GM23248 (cell line): Measurements from ENCODE around the gene SELENOM. TPM values are rescaled to one million over a fixed set of nuclear protein-coding genes. Genes with fewer than 3 reads are reported as not detected.
"Not testable (repeated sequence)": the region's sequence is repeated elsewhere in the genome, so short reads cannot be mapped to it uniquely, and the experiment has no call there.

Experiments
- DNase-seq: peaks from one replicate; pipeline ENCODE4 v3.0.0-alpha.2; 2015
- H2AFZ ChIP-seq: fragments of 200-600 bp; sonication (generic); 2 replicates; pipeline ENCODE4 v1.6.1; 2016; ENCODE audit warnings: antibody characterized with exemption
- H3F3A ChIP-seq: fragments of 200-600 bp; sonication (generic); 2 replicates; pipeline ENCODE4 v1.6.1; 2016; ENCODE audit warnings: mild to moderate bottlenecking, antibody characterized with exemption, mixed run types; ENCODE audit not compliant: insufficient read depth
- H3K27ac ChIP-seq: fragments of 200-600 bp; sonication (generic); 2 replicates; pipeline ENCODE4 v1.5.1; 2016; ENCODE audit warnings: mild to moderate bottlenecking
- H3K27me3 ChIP-seq: fragments of 200-600 bp; sonication (generic); replicated peaks from 2 replicates; pipeline ENCODE4 v1.6.1; 2016; ENCODE audit warnings: mild to moderate bottlenecking; ENCODE audit not compliant: insufficient read depth
- H3K36me3 ChIP-seq: fragments of 200-600 bp; sonication (generic); 2 replicates; pipeline ENCODE4 v1.6.1; 2016; ENCODE audit warnings: low read depth, mild to moderate bottlenecking
- H3K4me1 ChIP-seq: fragments of 200-600 bp; sonication (generic); 2 replicates; pipeline ENCODE4 v1.6.1; 2016; ENCODE audit warnings: mild to moderate bottlenecking; ENCODE audit not compliant: insufficient read depth
- H3K4me2 ChIP-seq: fragments of 200-600 bp; sonication (generic); one replicate; pipeline ENCODE4 v1.6.1; 2016; ENCODE audit warnings: mild to moderate bottlenecking; ENCODE audit not compliant: unreplicated experiment
- H3K4me3 ChIP-seq: fragments of 200-600 bp; sonication (generic); 2 replicates; pipeline ENCODE4 v1.5.1; 2016; ENCODE audit warnings: mild to moderate bottlenecking
- H3K79me2 ChIP-seq: fragments of 200-600 bp; sonication (generic); 2 replicates; pipeline ENCODE4 v1.6.1; 2016; ENCODE audit warnings: mild to moderate bottlenecking; ENCODE audit not compliant: insufficient read depth
- H3K9ac ChIP-seq: fragments of 200-600 bp; sonication (generic); 2 replicates; pipeline ENCODE4 v1.6.1; 2016; ENCODE audit warnings: mild to moderate bottlenecking
- H3K9me2 ChIP-seq: fragments of 200-600 bp; sonication (generic); 2 replicates; pipeline ENCODE4 v1.6.1; 2016; ENCODE audit warnings: mixed run types, mild to moderate bottlenecking, moderate library complexity; ENCODE audit not compliant: insufficient read depth
- H3K9me3 ChIP-seq: fragments of 200-600 bp; sonication (generic); one replicate; pipeline ENCODE4 v1.6.1; 2017; ENCODE audit warnings: low read depth
- H4K20me1 ChIP-seq: fragments of 200-600 bp; sonication (generic); 2 replicates; pipeline ENCODE4 v1.6.0; 2016; ENCODE audit not compliant: insufficient read depth
- EZH2 ChIP-seq: fragments of 200-600 bp; sonication (generic); IDR thresholded peaks from 2 replicates; pipeline ENCODE4 v1.6.1; 2018; ENCODE audit warnings: antibody characterized with exemption, mild to moderate bottlenecking; ENCODE audit not compliant: insufficient read depth, poor library complexity, severe bottlenecking
- EZH2phosphoT487 ChIP-seq: fragments of 200-600 bp; sonication (generic); IDR thresholded peaks from 2 replicates; pipeline ENCODE4 v1.6.1; 2018; ENCODE audit warnings: antibody characterized with exemption, moderate library complexity, mild to moderate bottlenecking, low read depth; ENCODE audit not compliant: insufficient read depth
- WGBS, 2 experiments: methylation state at CpG; one replicate each; pipeline ENCODE4 v1.1.6; 2015 to 2017; ENCODE audit warnings: low lambda C conversion rate in 2 of 2, low coverage in 1 of 2; ENCODE audit errors: missing lambda C conversion rate in 2 of 2; 5-methylcytosine and 5-hydroxymethylcytosine counted together
- in situ Hi-C: fragments of 300-500 bp; cut with MboI; formaldehyde crosslinking; loops from 2 replicates; pipeline ENCODE4 v1.15.0; 2020
- polyA plus RNA-seq: library from polyadenylated mRNA; unstranded; fragments of >200 nt; fragmentation: Nextera tagmentation; extraction: Ambion mirVana; gene quantifications from 2 replicates; pipeline ENCODE4 v1.2.1, GENCODE V29; 2016
- total RNA-seq: library from RNA; depleted of rRNA; stranded (reverse); fragments of >200 nt; shearing (Covaris generic); gene quantifications from 2 replicates; pipeline ENCODE4 v1.2.3, GENCODE V29; 2014

Gene SELENOM
- total and polyA plus RNA-seq, 2 experiments from 2014 or later: 268 to 537 TPM

DNA sequence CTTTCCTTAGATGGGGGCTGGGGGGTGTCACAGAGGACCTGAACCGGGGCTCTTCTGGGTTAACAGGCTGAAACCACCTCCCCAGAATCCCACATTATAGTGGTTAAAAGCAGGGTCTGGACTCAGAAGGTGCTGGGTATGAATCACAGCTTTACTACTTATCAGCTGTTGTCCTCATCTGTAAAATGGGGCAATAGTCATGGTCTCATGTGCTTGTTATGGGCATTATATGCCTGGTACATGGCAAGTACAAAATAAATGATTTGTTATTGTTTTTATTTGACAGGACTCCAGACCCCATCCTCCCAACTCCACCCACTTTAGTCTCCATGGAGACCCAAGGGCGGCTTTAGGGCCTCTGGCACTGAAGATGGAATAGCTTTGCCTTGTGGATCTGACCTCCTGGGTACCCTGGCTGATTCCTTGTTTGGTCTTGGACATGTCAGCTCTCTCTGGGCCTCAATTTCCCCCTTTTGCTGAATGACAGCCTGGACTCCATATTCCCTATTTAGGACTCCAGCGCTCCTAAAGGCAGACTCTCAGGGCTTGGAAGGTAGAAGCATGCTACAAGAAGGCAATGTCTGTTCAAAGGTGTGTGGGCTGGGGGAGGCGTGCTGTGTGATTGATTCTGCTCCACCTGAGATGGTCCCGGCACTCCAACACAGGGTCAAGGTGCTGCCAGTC is 27.1 kb downstream of the SELENOM start:
- in situ Hi-C loops: loop anchor here (10.0 kb wide), 1 partner anchor 126 kb away; no protein-coding TSS in a partner anchor
- TF ChIP-seq EZH2 (no peak), EZH2phosphoT487 (no peak)
- H3K9me3 ChIP-seq: no peaks in the 10 kb centered on the region

GRCh38 chr22:31079095-31079642 is 28.2 kb downstream of the SELENOM start:
- Histone ChIP-seq H2AFZ (no peak overlapping the region), H3K9me2 (no peaks in the 10 kb centered on the region), H3K4me3 (no peak overlapping the region), H3K36me3 (no peaks in the 10 kb centered on the region), H3K9ac (no peak overlapping the region), H3K4me1 (peaks cover 26% of the 10 kb centered on the region), H3K27me3 (no peaks in the 10 kb centered on the region), H3K9me3 (no peaks in the 10 kb centered on the region), H4K20me1 (no peaks in the 10 kb centered on the region), H3K27ac (no peak overlapping the region), H3K4me2 (no peak overlapping the region), H3F3A (no peaks in the 10 kb centered on the region), H3K79me2 (peaks cover 31% of the 10 kb centered on the region)
- WGBS, 2 experiments: 92 to 93% methylated on average over 12 of the region's 12 CpGs
- DNase-seq: no peak
- in situ Hi-C loops: no loop called here
- TF ChIP-seq EZH2phosphoT487: no peak
- no peak for TF ChIP-seq EZH2

More for the DNA sequence above, 27.1 kb downstream of the SELENOM start:
- peak overlapping the region; percentile 97 for H3K4me2 ChIP-seq
- H3K9me2 ChIP-seq: no peaks in the 10 kb centered on the region
- peaks cover 27% of the 10 kb centered on the region for H3K4me1 ChIP-seq
- H3K9ac ChIP-seq: peak overlapping the region; percentile 85
- H3K4me3 ChIP-seq: peak overlapping the region; percentile 93
- peak overlapping the region; percentile 84 for H3K27ac ChIP-seq
- H2AFZ ChIP-seq: peak overlapping the region; percentile 86
- H3K27me3 ChIP-seq: no peaks in the 10 kb centered on the region
- H4K20me1 ChIP-seq: no peaks in the 10 kb centered on the region
- H3K36me3 ChIP-seq: no peaks in the 10 kb centered on the region
- WGBS, 2 experiments: 20 to 23% methylated on average over 5 of the region's 5 CpGs
- DNase-seq: no peak
- H3F3A ChIP-seq: no peaks in the 10 kb centered on the region
- peaks cover 40% of the 10 kb centered on the region for H3K79me2 ChIP-seq

GRCh38 chr22:31078389-31078788 is 29.0 kb downstream of the SELENOM start:
- in situ Hi-C loops, H4K20me1 ChIP-seq: not testable (repeated sequence)
- peak; percentile 69 for DNase-seq

GRCh38 chr22:31077681-31078080 is 29.7 kb downstream of the SELENOM start:
- Histone ChIP-seq H3K36me3 (no peaks in the 10 kb centered on the region), H3F3A (no peaks in the 10 kb centered on the region), H3K9ac (no peak overlapping the region), H3K4me3 (no peak overlapping the region), H3K9me2 (no peaks in the 10 kb centered on the region), H3K79me2 (peaks cover 16% of the 10 kb centered on the region), H3K27ac (0 out of 2 replicates have a peak overlapping the region, but pooled peaks have one; percentile 18), H3K4me1 (peaks cover 11% of the 10 kb centered on the region), H4K20me1 (no peaks in the 10 kb centered on the region), H3K9me3 (no peaks in the 10 kb centered on the region), H3K4me2 (no peak overlapping the region), H3K27me3 (no peaks in the 10 kb centered on the region), H2AFZ (no peak overlapping the region)
- TF ChIP-seq EZH2phosphoT487: no peak
- TF ChIP-seq EZH2: no peak
- no peak for DNase-seq
- in situ Hi-C loops: no loop called here
- 94 to 95% methylated on average over 6 of the region's 6 CpGs for WGBS, 2 experiments

More at GRCh38 chr22:31078389-31078788, 29.0 kb downstream of the SELENOM start:
- not testable (repeated sequence) for H3K9me3 ChIP-seq, H3K4me3 ChIP-seq, H3K9me2 ChIP-seq, H3K4me2 ChIP-seq, H3F3A ChIP-seq, H3K36me3 ChIP-seq, H3K27me3 ChIP-seq, H3K9ac ChIP-seq
- Histone ChIP-seq H3K27ac (peak overlapping the region; percentile 18; the same call in 1 of the 2 replicates), H2AFZ (peak overlapping the region; percentile 67), H3K79me2 (peaks cover 23% of the 10 kb centered on the region), H3K4me1 (peaks cover 18% of the 10 kb centered on the region)
- WGBS, 2 experiments: 65 to 66% methylated on average over 2 of the region's 2 CpGs
